MM.1S (cell line): ENCODE results near the gene MYBPC3.

Experiments
- EZH2 ChIP-seq: fragments of 300-600 bp; sonication (generic); optimal IDR thresholded peaks from 2 replicates; pipeline ENCODE3; 2017; ENCODE audit warnings: low read depth, mild to moderate bottlenecking, antibody characterized with exemption, low read length, mixed read lengths
- EZH2phosphoT487 ChIP-seq: fragments of 300-600 bp; sonication (generic); IDR thresholded peaks from 2 replicates; pipeline ENCODE4 v1.6.1; 2018; ENCODE audit warnings: antibody characterized with exemption, low read length
- TF ChIP-seq, protein P1 (sequence below): fragments of 300-600 bp; sonication (generic); IDR thresholded peaks from 2 replicates; pipeline ENCODE4 v1.5.1; 2016; ENCODE audit warnings: antibody characterized with exemption, low read length, mixed read lengths

DNA sequence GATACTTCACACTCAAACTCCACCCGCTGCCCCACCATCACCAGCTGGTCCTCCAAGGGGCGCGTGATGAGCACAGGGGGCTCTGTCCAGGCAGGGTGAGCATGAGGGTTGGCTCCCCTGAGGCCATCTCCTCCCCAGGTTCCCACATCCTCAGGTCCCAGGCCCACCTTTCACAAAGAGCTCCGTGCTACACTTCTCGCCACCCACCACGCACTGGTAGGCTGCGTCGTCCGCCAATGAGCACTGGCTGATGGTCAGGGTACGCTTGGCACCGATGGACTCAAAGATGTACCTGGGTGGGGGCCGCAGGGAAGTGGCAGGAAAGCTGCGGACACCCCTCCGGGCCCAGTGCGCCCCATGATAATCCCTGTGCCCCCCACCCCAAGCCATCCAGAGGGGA, 9.6 kb downstream of the MYBPC3 start:
- TF ChIP-seq, protein P1, sequence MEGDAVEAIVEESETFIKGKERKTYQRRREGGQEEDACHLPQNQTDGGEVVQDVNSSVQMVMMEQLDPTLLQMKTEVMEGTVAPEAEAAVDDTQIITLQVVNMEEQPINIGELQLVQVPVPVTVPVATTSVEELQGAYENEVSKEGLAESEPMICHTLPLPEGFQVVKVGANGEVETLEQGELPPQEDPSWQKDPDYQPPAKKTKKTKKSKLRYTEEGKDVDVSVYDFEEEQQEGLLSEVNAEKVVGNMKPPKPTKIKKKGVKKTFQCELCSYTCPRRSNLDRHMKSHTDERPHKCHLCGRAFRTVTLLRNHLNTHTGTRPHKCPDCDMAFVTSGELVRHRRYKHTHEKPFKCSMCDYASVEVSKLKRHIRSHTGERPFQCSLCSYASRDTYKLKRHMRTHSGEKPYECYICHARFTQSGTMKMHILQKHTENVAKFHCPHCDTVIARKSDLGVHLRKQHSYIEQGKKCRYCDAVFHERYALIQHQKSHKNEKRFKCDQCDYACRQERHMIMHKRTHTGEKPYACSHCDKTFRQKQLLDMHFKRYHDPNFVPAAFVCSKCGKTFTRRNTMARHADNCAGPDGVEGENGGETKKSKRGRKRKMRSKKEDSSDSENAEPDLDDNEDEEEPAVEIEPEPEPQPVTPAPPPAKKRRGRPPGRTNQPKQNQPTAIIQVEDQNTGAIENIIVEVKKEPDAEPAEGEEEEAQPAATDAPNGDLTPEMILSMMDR: no peak
- TF ChIP-seq EZH2: no peak
- no peak for TF ChIP-seq EZH2phosphoT487
